NCI-H345 (cell line): ENCODE measurements around the gene HES7.
"Not testable (repeated sequence)": the region's sequence is repeated elsewhere in the genome, so short reads cannot be mapped to it uniquely, and the experiment has no call there.

Source experiments
- DNase-seq: peaks from one replicate; lab custom pipeline; 2025; lab: John Stamatoyannopoulos, UW

The HES7 gene

DNA sequence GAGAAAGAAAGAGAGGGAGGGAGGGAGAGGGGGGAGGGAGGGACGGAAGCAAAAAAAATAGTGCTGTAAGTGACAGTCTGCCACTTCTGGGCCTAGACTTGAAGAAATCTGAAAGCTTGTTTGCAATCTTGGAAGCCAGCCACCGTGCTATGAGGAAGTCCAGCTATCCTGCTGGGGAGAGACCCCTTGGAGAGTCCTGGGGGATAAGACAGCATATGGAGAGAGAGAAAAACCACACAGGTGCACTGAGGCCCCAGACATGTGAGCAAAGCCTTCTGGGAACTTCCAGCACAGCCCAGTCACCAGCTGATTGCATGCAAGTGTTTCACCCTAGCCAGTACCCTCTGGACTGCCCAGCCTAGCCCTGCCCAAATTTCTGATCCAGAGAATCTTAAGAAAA is 23.8 kb downstream of the HES7 start:
- no peak for DNase-seq

DNA sequence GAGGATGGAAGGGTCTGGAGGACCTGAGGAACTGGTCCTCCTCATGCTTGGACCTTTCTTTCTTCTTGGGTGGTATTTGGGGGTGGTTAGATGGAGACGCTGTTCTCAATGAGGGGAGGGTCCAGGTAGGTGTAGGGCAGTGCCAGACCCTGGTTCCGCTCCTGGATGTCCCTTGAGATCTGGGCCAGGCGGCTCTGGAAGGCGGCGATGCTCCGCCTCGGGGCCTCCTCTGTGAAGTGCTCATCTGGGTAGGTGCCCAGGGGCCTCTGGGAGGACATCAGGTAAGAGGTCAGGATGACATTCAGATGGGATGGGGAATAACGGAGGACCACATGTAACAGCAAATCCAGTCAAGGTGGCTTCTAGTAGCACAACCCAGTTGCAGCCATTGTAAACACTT is 27.4 kb downstream of the HES7 start:
- no peak for DNase-seq

DNA sequence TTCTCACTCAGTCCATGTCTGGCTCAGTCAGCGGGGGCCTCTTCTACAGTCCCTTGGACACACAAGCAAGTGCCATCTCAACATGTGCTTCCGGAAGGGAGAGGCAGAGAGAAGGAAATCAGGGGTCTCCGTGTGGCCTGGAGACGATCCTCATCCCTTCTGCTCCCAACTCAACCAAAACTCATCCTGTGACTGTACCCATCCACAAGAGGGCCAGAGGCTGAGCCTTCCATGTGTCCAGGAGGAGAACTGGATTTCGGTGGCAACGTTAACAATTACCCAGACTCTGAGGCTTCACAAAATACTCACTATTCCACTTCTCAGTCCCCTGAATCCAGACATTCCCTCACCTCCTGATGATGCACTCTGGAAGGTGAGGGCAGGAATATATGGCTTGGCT is 28.5 kb downstream of the HES7 start:
- DNase-seq: no peak

DNA sequence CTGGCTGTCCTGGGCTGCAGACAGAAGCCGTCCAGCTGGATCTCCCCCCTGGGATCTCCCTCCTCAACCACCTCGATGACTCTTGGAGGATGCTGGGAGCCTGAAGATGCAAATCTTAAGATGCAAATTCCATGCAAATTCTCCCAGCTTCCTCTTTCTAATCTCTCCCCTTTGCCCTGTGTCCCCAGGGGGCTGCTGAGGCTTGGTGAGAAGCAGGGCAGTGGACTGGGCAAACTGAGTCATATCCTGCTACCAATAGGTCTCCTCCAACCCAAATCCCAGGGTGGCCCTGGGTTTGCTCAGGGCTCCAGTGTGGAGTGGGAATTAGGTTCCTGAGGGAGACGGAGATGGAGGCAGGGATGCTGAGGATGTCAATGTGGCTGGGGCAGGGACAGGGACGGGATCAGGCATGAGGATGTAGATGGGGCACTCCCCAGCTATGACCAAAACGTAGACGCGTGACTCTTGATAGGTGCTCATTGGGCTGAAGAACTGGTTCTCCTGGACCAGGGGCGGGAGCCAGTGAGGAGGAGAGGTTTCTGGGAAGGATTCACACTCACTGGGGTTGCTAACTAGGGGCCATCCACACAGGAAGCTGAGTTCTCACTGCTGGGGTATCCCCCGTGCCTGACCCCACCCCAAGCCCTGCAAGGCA is 32.7 kb downstream of the HES7 start:
- no peak for DNase-seq

GRCh38 chr17:8089728-8090127 is 34.2 kb downstream of the HES7 start:
- no peak for DNase-seq

- no peak for DNase-seq
These were observed 36.0 kb downstream of the HES7 start for GRCh38 chr17:8087952-8088230.

DNA sequence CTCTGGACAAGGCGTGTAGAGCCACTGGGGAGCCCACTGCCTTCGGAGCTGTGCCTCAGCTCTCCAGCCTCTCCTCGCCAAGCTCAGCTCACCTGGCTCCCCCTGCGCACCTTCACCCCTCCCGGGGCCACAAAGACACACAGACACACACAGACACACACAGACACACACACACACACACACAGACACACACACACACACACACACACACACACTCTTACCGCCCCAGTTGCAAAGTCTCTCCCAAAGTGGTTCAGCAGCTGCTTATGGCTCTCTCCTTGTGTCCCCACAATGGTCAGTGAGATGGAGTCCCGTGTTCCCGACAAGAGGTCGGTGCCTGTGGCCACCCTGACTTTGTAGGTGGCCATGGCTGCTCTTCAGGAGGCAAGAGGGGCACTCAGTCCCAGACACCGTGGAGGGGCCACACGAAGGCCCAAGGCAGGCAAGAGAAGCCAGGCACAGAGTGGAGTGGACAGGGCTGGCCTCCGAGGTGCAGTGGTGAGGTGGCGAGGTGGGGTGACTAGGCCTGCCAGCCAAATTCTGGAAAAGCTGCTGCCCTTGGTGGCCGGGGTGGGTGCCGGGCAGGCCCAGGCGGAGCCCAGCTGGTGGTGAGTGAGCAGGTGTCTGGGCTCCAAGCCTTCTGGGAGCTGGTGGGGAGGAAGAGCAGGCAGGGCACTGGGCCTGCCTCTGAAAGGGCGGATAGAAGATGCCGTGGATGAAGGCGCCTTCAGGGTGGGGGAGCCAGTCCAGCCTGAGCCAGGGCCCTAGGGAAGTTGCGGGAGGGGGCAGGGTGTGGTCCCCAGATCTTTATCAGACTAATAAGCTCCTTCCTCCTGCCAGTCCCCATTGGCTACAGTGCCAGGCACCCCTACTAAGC is 36.6 kb downstream of the HES7 start, which contains the start of gene ALOX12B:
Gene ALOX12B, minus strand, starts transcription at position 642 of the 877 bp plus-strand sequence. Its CDS starts 274 bp downstream, at position 368.
- no peak for DNase-seq

- no peak for DNase-seq
These were observed 39.7 kb downstream of the HES7 start for GRCh38 chr17:8084250-8084649.

DNA sequence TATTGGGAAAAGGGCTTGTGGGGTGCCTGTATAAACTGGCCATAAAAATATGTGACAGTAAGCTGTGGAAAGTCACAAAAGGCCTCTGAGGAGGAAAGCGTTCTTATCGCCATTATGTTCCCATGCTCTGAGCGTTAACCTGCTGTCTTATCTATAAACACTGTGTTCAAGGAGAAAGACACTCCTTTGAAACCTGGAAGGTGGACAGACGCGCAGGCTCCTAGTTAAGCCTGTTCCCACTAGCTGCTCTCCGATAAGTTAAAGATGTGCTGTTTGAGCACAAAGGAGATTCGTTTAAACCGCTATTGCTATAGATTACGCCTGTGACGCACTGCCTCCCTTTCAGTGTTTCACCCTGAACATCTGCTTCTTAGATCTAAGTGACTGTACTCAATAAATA is 41.6 kb downstream of the HES7 start:
- DNase-seq: no peak

GRCh38 chr17:8081876-8082275 is 42.0 kb downstream of the HES7 start:
- DNase-seq: no peak

GRCh38 chr17:8080799-8081219 is 43.1 kb downstream of the HES7 start:
- no peak for DNase-seq

DNA sequence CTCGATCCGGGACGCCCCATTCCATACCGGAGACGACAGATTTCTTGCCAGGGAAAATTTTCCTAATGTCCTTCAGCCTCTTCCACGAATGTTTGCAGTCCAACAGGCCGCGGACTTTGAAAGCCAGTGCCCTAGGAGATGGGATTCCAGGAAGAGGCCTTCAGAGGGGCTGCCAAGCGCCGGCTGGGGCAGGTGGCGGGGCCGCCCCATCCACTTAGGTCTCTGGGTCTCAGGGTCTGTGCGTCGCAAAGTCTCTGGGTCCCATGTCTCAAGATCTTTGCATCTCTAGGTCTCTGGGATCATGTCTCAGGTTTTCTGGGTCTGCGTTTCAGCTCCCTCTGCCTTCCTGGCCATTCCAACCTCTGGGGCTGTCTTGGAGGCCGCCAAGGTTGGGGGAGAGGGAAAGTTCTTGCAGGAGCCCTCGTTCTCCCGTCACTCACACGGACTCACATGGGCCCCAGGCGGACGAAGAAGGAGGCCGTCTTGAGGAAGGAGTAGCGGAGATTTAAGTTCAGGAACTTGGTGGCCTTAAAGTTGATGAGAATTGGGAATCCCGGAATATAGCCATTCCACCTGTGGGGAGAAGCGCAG is 43.6 kb downstream of the HES7 start:
- no peak for DNase-seq

DNA sequence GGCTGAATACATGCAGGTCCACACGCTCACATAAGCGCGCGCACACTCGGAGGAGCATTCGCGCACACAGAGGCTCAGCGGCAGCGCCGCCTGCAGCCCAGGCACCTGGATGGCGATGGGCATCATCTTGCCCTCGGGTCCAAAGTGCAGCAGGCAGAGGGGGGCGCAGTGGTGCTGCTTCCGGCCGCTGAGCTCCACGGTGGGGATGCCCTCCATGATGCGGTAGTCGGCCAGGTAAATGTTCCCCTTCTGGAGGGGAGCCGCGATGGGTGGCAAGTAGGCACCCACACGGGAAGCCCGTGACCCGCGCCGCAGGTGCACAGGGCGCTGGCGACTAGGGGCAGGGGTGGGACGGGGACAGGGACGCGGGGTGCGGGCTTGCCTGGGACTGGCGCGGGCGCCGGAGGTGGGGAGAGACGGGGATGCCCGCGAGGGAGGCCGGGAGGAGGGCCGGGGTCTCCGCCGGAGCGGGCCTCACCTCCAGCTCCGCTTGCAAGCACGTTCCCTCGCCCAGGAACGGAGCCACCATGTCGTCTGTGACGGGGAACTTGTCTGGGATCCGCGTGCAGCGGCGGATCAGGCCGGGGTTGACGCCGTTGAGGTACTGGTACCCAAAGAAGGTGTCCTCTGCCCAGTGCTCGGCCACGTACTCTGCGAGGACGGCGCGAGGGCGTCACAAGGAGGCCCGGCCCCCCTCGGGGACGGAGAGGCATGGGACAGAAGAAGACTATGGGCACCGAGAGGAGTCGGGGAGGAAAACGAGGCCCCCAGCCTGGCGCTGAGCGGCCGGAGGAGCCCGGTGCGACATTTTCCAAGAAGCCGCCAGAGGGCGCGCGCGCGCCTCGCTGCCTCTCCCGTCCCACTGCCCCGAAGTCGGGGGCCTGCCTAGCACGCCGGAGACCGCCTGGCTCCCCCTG is 44.4 kb downstream of the HES7 start:
- DNase-seq: peak; percentile 80

- not testable (repeated sequence) for DNase-seq
These were observed 46.0 kb downstream of the HES7 start for GRCh38 chr17:8077939-8078338.

DNA sequence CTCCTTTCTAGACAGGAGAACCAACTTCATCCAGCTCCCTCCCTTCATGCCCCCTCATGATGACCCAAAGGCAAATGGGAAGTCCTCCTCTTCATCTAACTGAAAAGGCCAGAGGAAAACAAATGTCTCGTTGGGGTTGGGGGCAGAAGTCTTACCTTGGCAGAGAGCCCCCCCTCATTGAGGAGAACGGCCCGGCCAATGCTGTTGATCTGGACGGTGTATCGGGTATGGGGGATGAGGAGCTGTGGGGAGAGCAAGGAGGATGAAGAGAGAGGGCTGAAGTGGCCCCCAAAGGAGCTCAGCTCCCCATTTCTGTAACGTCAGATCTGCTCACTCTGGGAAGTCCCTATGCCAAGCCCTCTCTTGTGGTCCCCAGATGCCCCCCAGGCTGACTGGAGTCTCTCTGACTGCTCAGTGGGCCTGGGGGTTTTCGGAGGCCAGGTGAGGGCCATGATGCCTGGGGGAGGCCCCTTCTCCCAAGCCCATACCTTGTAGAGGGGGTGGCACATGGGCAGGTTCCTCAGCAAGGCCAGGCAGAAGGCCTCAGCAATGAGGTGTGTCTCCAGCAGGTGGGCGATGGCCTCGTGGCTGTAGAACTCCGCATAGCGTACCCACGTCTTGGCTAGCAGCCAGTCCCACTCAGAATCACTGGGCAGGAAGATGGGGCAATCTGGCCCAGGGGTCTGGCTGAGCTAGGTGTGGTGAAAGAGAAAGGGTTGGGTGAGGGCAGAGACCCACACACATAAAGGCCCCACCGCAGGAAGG is 47.2 kb downstream of the HES7 start:
- no peak for DNase-seq

GRCh38 chr17:8075574-8076342 is 48.1 kb downstream of the HES7 start:
- DNase-seq: no peak

- no peak for DNase-seq
These were observed 48.8 kb downstream of the HES7 start for GRCh38 chr17:8075081-8075480.

- no peak for DNase-seq
These were observed 49.4 kb downstream of the HES7 start for GRCh38 chr17:8074554-8074953.

GRCh38 chr17:8073627-8074484 is 50.0 kb downstream of the HES7 start:
- DNase-seq: peak; percentile 68
